Transverse colon (tissue), 4 donors: ENCODE data around the gene HTRA1. TPM values are rescaled to one million over a fixed set of nuclear protein-coding genes. Genes with fewer than 3 reads are reported as not detected.

ENCODE experiments used
- DNase-seq: peaks from one replicate; pipeline ENCODE4 v3.0.0-alpha.2; 2019
- H3K27ac ChIP-seq, 4 donors: fragments of 200-600 bp; sonication (generic); 2 replicates each; pipeline ENCODE4 v1.5.1; 2016 to 2018; ENCODE audit warnings: inconsistent platforms in 4 of 4
- H3K27me3 ChIP-seq: fragments of 200-600 bp; sonication (generic); 2 replicates; pipeline ENCODE4 v1.5.1; 2017; ENCODE audit warnings: inconsistent platforms
- H3K36me3 ChIP-seq, 4 donors: fragments of 200-600 bp; sonication (generic); 2 replicates each; pipeline ENCODE4 v1.5.1; 2017 to 2019; ENCODE audit warnings: inconsistent platforms in 4 of 4
- H3K4me1 ChIP-seq, 4 donors: fragments of 200-600 bp; sonication (generic); 2 replicates each; pipeline ENCODE4 v1.5.1; 2017 to 2020; ENCODE audit warnings: inconsistent platforms in 4 of 4
- H3K4me3 ChIP-seq, 4 donors: fragments of 200-600 bp; sonication (generic); 1 replicate in 1 of 4; 2 replicates in 3 of 4; pipeline versions ENCODE4 v1.5.1 to v1.6.1; 2017 to 2019; ENCODE audit warnings: inconsistent platforms in 4 of 4
- H3K9me3 ChIP-seq, 2 donors: fragments of 200-600 bp; sonication (generic); 2 replicates each; pipeline ENCODE4 v1.5.1; 2017 to 2019; ENCODE audit warnings: inconsistent platforms in 2 of 2
- CTCF ChIP-seq, 5 experiments: fragments of 200-600 bp in 3 of 5; fragments of 450-650 bp in 2 of 5; sonication (generic) in 3 of 5; IDR thresholded peaks; 1 replicate in 2 of 5; 2 replicates in 3 of 5; pipeline ENCODE4 v1.5.1; 2016 to 2017; ENCODE audit warnings: antibody characterized with exemption in 5 of 5, inconsistent platforms in 3 of 5, mild to moderate bottlenecking in 2 of 5, moderate library complexity in 1 of 5
- EP300 ChIP-seq: sonication (generic); formaldehyde crosslinking; IDR thresholded peaks from one replicate; pipeline ENCODE4 v1.6.1; 2017; ENCODE audit warnings: antibody characterized with exemption, low read depth
- POLR2A ChIP-seq: fragments of 450-650 bp; IDR thresholded peaks from one replicate; pipeline ENCODE4 v1.6.1; 2016; ENCODE audit warnings: antibody characterized with exemption, mild to moderate bottlenecking, moderate library complexity
- POLR2AphosphoS5 ChIP-seq, 3 donors: sonication (generic); formaldehyde crosslinking; IDR thresholded peaks; one replicate each; pipeline ENCODE4 v1.6.1; 2016; ENCODE audit warnings: antibody characterized with exemption in 3 of 3
- WGBS, 2 donors: methylation state at CpG; one replicate each; pipeline ENCODE4 v1.1.5; 2018; ENCODE audit warnings: low coverage in 1 of 2; 5-methylcytosine and 5-hydroxymethylcytosine counted together
- in situ Hi-C, 4 donors: fragments of 200-750 bp; cut with MboI; loops; one replicate each; pipeline versions ENCODE4 v1.15.0 to v1.15.1; 2017; ENCODE audit warnings: low sequenced_read_pairs in 3 of 4, low pct_ligation_motif_present in 1 of 4, low pct_unique_long_range_greater_than_20kb in 1 of 4
- intact Hi-C: fragments of 100-400 bp; cut with DNase I; formaldehyde crosslinking; loops from one replicate; pipeline ENCODE4 v1.15.1; 2023; ENCODE audit warnings: low total_unique reads
- total RNA-seq, 4 donors: library from RNA; depleted of rRNA; stranded (reverse); fragments of >200 nt; gene quantifications; one replicate each; pipeline ENCODE4 v1.1.0, GENCODE V29; 2016

Gene HTRA1
- total RNA-seq, 4 donors from 2014 or later = 7.9 to 103 (median 31.2) TPM

- TF ChIP-seq POLR2AphosphoS5 (IDR thresholded peaks at IDR 0.05) (no peak), CTCF (IDR thresholded peaks at IDR 0.05) (no peak), EP300 (no peak), POLR2A (no peak)
- no peak for DNase-seq
- no peak overlapping the region for H3K27ac ChIP-seq
- H3K36me3 ChIP-seq = no peaks in the 10 kb centered on the region
- no peak overlapping the region for H3K4me3 ChIP-seq
- 80 to 90% methylated on average over 1 to 8 of the region's 8 CpGs for WGBS, 2 donors
- intact Hi-C loops (no loop called here), in situ Hi-C loops (no loop called here)
- H3K4me1 ChIP-seq = peaks cover 11 to 59% (median 28%) of the 10 kb centered on the region in 4 donors
- no peaks in the 10 kb centered on the region for H3K9me3 ChIP-seq
- H3K27me3 ChIP-seq = no peaks in the 10 kb centered on the region
Observed at GRCh38 chr10:122546242-122546641, 84.9 kb downstream of the HTRA1 start.

- no peak for TF ChIP-seq POLR2A
- no peak for TF ChIP-seq CTCF (IDR thresholded peaks at IDR 0.05)
- no peak for TF ChIP-seq POLR2AphosphoS5 (IDR thresholded peaks at IDR 0.05)
- no peak for TF ChIP-seq EP300
- no peak for DNase-seq
- Histone ChIP-seq H3K4me3 (no peak overlapping the region), H3K4me1 (peaks cover 0 to 39% (median 13%) of the 10 kb centered on the region in 4 donors), H3K36me3 (no peaks in the 10 kb centered on the region), H3K9me3 (no peaks in the 10 kb centered on the region), H3K27me3 (no peaks in the 10 kb centered on the region), H3K27ac (peak overlapping the region in 3 of 4 donors; percentile 57)
- WGBS, 2 donors = 58 to 60% methylated on average over 8 to 11 of the region's 11 CpGs
- intact Hi-C loops (no loop called here), in situ Hi-C loops (no loop called here)
Observed at GRCh38 chr10:122548407-122549085, 87.2 kb downstream of the HTRA1 start.

GRCh38 chr10:122549636-122550035 is 88.3 kb downstream of the HTRA1 start:
- no peak for DNase-seq
- 67 to 83% methylated on average over 1 to 2 of the region's 2 CpGs for WGBS, 2 donors
- Histone ChIP-seq H3K9me3 (no peaks in the 10 kb centered on the region), H3K4me3 (no peak overlapping the region), H3K27ac (peak overlapping the region in 2 of 4 donors; percentile 57), H3K4me1 (peaks cover 0 to 35% (median 4%) of the 10 kb centered on the region in 4 donors), H3K27me3 (no peaks in the 10 kb centered on the region), H3K36me3 (no peaks in the 10 kb centered on the region)
- no peak for TF ChIP-seq CTCF (IDR thresholded peaks at IDR 0.05)
- no peak for TF ChIP-seq POLR2A
- TF ChIP-seq EP300 = no peak
- TF ChIP-seq POLR2AphosphoS5 (IDR thresholded peaks at IDR 0.05) = no peak
- in situ Hi-C loops = loop anchor here in 1 of 4 donors (25.0 kb wide), 1 partner anchor 262 kb away; no protein-coding TSS in a partner anchor
- intact Hi-C loops = no loop called here

- no peak overlapping the region for H3K27ac ChIP-seq
- 75 to 93% methylated on average over 2 to 9 of the region's 9 CpGs for WGBS, 2 donors
- no peaks in the 10 kb centered on the region for H3K9me3 ChIP-seq
- H3K27me3 ChIP-seq = no peaks in the 10 kb centered on the region
- in situ Hi-C loops = loop anchor here in 1 of 4 donors (25.0 kb wide), 1 partner anchor 263 kb away; no protein-coding TSS in a partner anchor
- no peak overlapping the region for H3K4me3 ChIP-seq
- TF ChIP-seq POLR2A = no peak
- no peak for TF ChIP-seq EP300
- no peak for TF ChIP-seq POLR2AphosphoS5 (IDR thresholded peaks at IDR 0.05)
- TF ChIP-seq CTCF (IDR thresholded peaks at IDR 0.05) = no peak
- H3K4me1 ChIP-seq = peaks cover 0 to 31% (median 4%) of the 10 kb centered on the region in 4 donors
- no peaks in the 10 kb centered on the region for H3K36me3 ChIP-seq
- DNase-seq = no peak
- intact Hi-C loops = no loop called here
Observed at GRCh38 chr10:122550427-122550826, 89.1 kb downstream of the HTRA1 start.
